ENCODE results near the gene HOXB4.

HOXB4 gene

GRCh38 chr17:48556576-48557401, 21.4 kb downstream of the HOXB4 start:
- no peak for DNase-seq

GRCh38 chr17:48556229-48556575, 21.9 kb downstream of the HOXB4 start:
- no peak for DNase-seq

- no peak for DNase-seq
Observed at GRCh38 chr17:48555258-48556228, 22.6 kb downstream of the HOXB4 start.

GRCh38 chr17:48554412-48555257, 23.5 kb downstream of the HOXB4 start:
- DNase-seq, result no peak

- no peak for DNase-seq
Observed at GRCh38 chr17:48553826-48554225, 24.3 kb downstream of the HOXB4 start.

- no peak for DNase-seq
Observed at GRCh38 chr17:48553190-48553547, 25.0 kb downstream of the HOXB4 start.

- DNase-seq, result no peak
Observed at GRCh38 chr17:48552466-48553189, 25.5 kb downstream of the HOXB4 start.

GRCh38 chr17:48551596-48552465, 26.3 kb downstream of the HOXB4 start:
- DNase-seq, result no peak

- DNase-seq, result no peak
Observed at GRCh38 chr17:48551214-48551555, 27.0 kb downstream of the HOXB4 start.

GRCh38 chr17:48550502-48551213, 27.5 kb downstream of the HOXB4 start:
- no peak for DNase-seq

- no peak for DNase-seq
Observed at GRCh38 chr17:48549914-48550501, 28.1 kb downstream of the HOXB4 start.

- DNase-seq, result no peak
Observed at GRCh38 chr17:48549281-48549630, 28.9 kb downstream of the HOXB4 start.

GRCh38 chr17:48548523-48549280, 29.4 kb downstream of the HOXB4 start:
- DNase-seq, result no peak

- DNase-seq, result no peak
Observed at GRCh38 chr17:48547808-48548522, 30.2 kb downstream of the HOXB4 start.

GRCh38 chr17:48546924-48547807, 31.0 kb downstream of the HOXB4 start:
- DNase-seq, result no peak

- no peak for DNase-seq
Observed at GRCh38 chr17:48546137-48546923, 31.8 kb downstream of the HOXB4 start.

- DNase-seq, result no peak
Observed at GRCh38 chr17:48545539-48545938, 32.6 kb downstream of the HOXB4 start.
